T-helper 1 cell treated with Interleukin-12 subunit alpha and Interleukin-12 subunit beta and Interleukin-4 antibody, amounts not matched to agents 30 μg/mL and 1 μg/mL, for 36 hours (primary cell): ENCODE data around the gene KLRK1.
"Not testable (repeated sequence)": the region's sequence is repeated elsewhere in the genome, so short reads cannot be mapped to it uniquely, and the experiment has no call there.

ENCODE experiments used
- H3K27ac Mint-ChIP-seq: one replicate; pipeline ENCODE4 v1.8.0; 2021; ENCODE audit warnings: mild to moderate bottlenecking, mixed read lengths
- H3K27me3 Mint-ChIP-seq: one replicate; pipeline ENCODE4 v1.8.0; 2021; ENCODE audit warnings: low read depth, mixed read lengths
- H3K36me3 Mint-ChIP-seq: one replicate; pipeline ENCODE4 v1.8.0; 2021; ENCODE audit warnings: low read depth, mixed read lengths
- H3K4me1 Mint-ChIP-seq: one replicate; pipeline ENCODE4 v1.8.0; 2021; ENCODE audit warnings: low read depth, mixed read lengths
- H3K4me3 Mint-ChIP-seq: one replicate; pipeline ENCODE4 v1.8.0; 2021; ENCODE audit warnings: mild to moderate bottlenecking, moderate library complexity, mixed read lengths
- H3K9me3 Mint-ChIP-seq: one replicate; pipeline ENCODE4 v1.8.0; 2021; ENCODE audit warnings: mixed read lengths

KLRK1 gene

GRCh38 chr12:10396176-10396575 lies 6.3 kb upstream of the KLRK1 start:
- not testable (repeated sequence) for H3K4me3 Mint-ChIP-seq, H3K27ac Mint-ChIP-seq, H3K36me3 Mint-ChIP-seq, H3K9me3 Mint-ChIP-seq, H3K4me1 Mint-ChIP-seq
- peaks cover 33% of the 10 kb centered on the region for H3K27me3 Mint-ChIP-seq

- Mint-ChIP-seq H3K4me3 (no peak overlapping the region), H3K27ac (no peak overlapping the region), H3K4me1 (no peaks in the 10 kb centered on the region), H3K9me3 (no peaks in the 10 kb centered on the region), H3K27me3 (peaks cover 30% of the 10 kb centered on the region), H3K36me3 (no peaks in the 10 kb centered on the region)
These were observed 5.7 kb upstream of the KLRK1 start for GRCh38 chr12:10395390-10395998.

GRCh38 chr12:10394531-10395152 lies 4.8 kb upstream of the KLRK1 start:
- not testable (repeated sequence) for H3K36me3 Mint-ChIP-seq, H3K9me3 Mint-ChIP-seq, H3K4me3 Mint-ChIP-seq, H3K4me1 Mint-ChIP-seq, H3K27ac Mint-ChIP-seq
- peaks cover 37% of the 10 kb centered on the region for H3K27me3 Mint-ChIP-seq

- no peak overlapping the region for H3K4me3 Mint-ChIP-seq
- no peaks in the 10 kb centered on the region for H3K36me3 Mint-ChIP-seq
- no peak overlapping the region for H3K27ac Mint-ChIP-seq
- H3K27me3 Mint-ChIP-seq = peaks cover 36% of the 10 kb centered on the region
- H3K9me3 Mint-ChIP-seq = no peaks in the 10 kb centered on the region
- H3K4me1 Mint-ChIP-seq = no peaks in the 10 kb centered on the region
These were observed 3.5 kb upstream of the KLRK1 start for GRCh38 chr12:10393291-10393690.

GRCh38 chr12:10392394-10392930 lies 2.6 kb upstream of the KLRK1 start:
- H3K36me3 Mint-ChIP-seq = no peaks in the 10 kb centered on the region
- no peak overlapping the region for H3K27ac Mint-ChIP-seq
- H3K4me1 Mint-ChIP-seq = no peaks in the 10 kb centered on the region
- no peaks in the 10 kb centered on the region for H3K9me3 Mint-ChIP-seq
- H3K4me3 Mint-ChIP-seq = no peak overlapping the region
- H3K27me3 Mint-ChIP-seq = peaks cover 31% of the 10 kb centered on the region

- peaks cover 34% of the 10 kb centered on the region for H3K27me3 Mint-ChIP-seq
- not testable (repeated sequence) for H3K9me3 Mint-ChIP-seq, H3K27ac Mint-ChIP-seq, H3K4me3 Mint-ChIP-seq, H3K4me1 Mint-ChIP-seq, H3K36me3 Mint-ChIP-seq
These were observed 1.1 kb upstream of the KLRK1 start for GRCh38 chr12:10390991-10391390.

- Mint-ChIP-seq H3K4me1 (no peaks in the 10 kb centered on the region), H3K27me3 (peaks cover 47% of the 10 kb centered on the region), H3K9me3 (no peaks in the 10 kb centered on the region), H3K4me3 (no peak overlapping the region), H3K27ac (no peak overlapping the region), H3K36me3 (no peaks in the 10 kb centered on the region)
These were observed 1.0 kb downstream of the KLRK1 start for GRCh38 chr12:10388624-10389413.

GRCh38 chr12:10387498-10387897 lies 2.3 kb downstream of the KLRK1 start:
- H3K27ac Mint-ChIP-seq = not testable (repeated sequence)

GRCh38 chr12:10386857-10387256 lies 3.0 kb downstream of the KLRK1 start:
- no peak overlapping the region for H3K27ac Mint-ChIP-seq
- H3K27me3 Mint-ChIP-seq = peaks cover 48% of the 10 kb centered on the region
- H3K4me3 Mint-ChIP-seq = no peak overlapping the region
- no peaks in the 10 kb centered on the region for H3K36me3 Mint-ChIP-seq
- H3K4me1 Mint-ChIP-seq = no peaks in the 10 kb centered on the region
- no peaks in the 10 kb centered on the region for H3K9me3 Mint-ChIP-seq

More at GRCh38 chr12:10387498-10387897, 2.3 kb downstream of the KLRK1 start:
- H3K27me3 Mint-ChIP-seq = peaks cover 52% of the 10 kb centered on the region
- not testable (repeated sequence) for H3K4me1 Mint-ChIP-seq, H3K9me3 Mint-ChIP-seq, H3K4me3 Mint-ChIP-seq, H3K36me3 Mint-ChIP-seq

GRCh38 chr12:10385166-10385613 lies 4.7 kb downstream of the KLRK1 start:
- H3K9me3 Mint-ChIP-seq = no peaks in the 10 kb centered on the region
- no peak overlapping the region for H3K4me3 Mint-ChIP-seq
- H3K36me3 Mint-ChIP-seq = no peaks in the 10 kb centered on the region
- no peaks in the 10 kb centered on the region for H3K4me1 Mint-ChIP-seq
- H3K27ac Mint-ChIP-seq = no peak overlapping the region
- H3K27me3 Mint-ChIP-seq = peaks cover 51% of the 10 kb centered on the region

- no peaks in the 10 kb centered on the region for H3K36me3 Mint-ChIP-seq
- H3K27ac Mint-ChIP-seq = no peak overlapping the region
- no peak overlapping the region for H3K4me3 Mint-ChIP-seq
- no peaks in the 10 kb centered on the region for H3K9me3 Mint-ChIP-seq
- H3K4me1 Mint-ChIP-seq = no peaks in the 10 kb centered on the region
- peaks cover 45% of the 10 kb centered on the region for H3K27me3 Mint-ChIP-seq
These were observed 5.7 kb downstream of the KLRK1 start for GRCh38 chr12:10384191-10384590.

- Mint-ChIP-seq H3K36me3 (no peaks in the 10 kb centered on the region), H3K4me1 (no peaks in the 10 kb centered on the region), H3K27ac (no peak overlapping the region), H3K9me3 (no peaks in the 10 kb centered on the region), H3K27me3 (peaks cover 40% of the 10 kb centered on the region), H3K4me3 (no peak overlapping the region)
These were observed 7.8 kb downstream of the KLRK1 start for GRCh38 chr12:10381928-10382628.

- not testable (repeated sequence) for H3K4me1 Mint-ChIP-seq, H3K36me3 Mint-ChIP-seq, H3K9me3 Mint-ChIP-seq, H3K4me3 Mint-ChIP-seq, H3K27ac Mint-ChIP-seq
- peaks cover 33% of the 10 kb centered on the region for H3K27me3 Mint-ChIP-seq
These were observed 11.1 kb downstream of the KLRK1 start for GRCh38 chr12:10378737-10379136.

- Mint-ChIP-seq H3K27ac (no peak overlapping the region), H3K9me3 (no peaks in the 10 kb centered on the region), H3K27me3 (peaks cover 33% of the 10 kb centered on the region), H3K36me3 (no peaks in the 10 kb centered on the region), H3K4me3 (no peak overlapping the region), H3K4me1 (peaks cover 3% of the 10 kb centered on the region)
These were observed 15.2 kb downstream of the KLRK1 start for GRCh38 chr12:10374624-10375018.
